GM13977 (cell line): ENCODE measurements around the gene RBM19.
"Not testable (repeated sequence)": the region's sequence is repeated elsewhere in the genome, so short reads cannot be mapped to it uniquely, and the experiment has no call there.

Experiments used
- DNase-seq: peaks from one replicate; pipeline ENCODE4 v3.0.0; 2012; ENCODE audit warnings: low spot score
- CTCF ChIP-seq: IDR thresholded peaks from 2 replicates; pipeline ENCODE4 v1.5.1; 2012; ENCODE audit warnings: mild to moderate bottlenecking, control low read depth; ENCODE audit not compliant: insufficient read depth; ENCODE audit errors: extremely low read depth, missing control alignments
- in situ Hi-C: fragments of 300-500 bp; cut with MboI; formaldehyde crosslinking; loops from one replicate; pipeline ENCODE4 v1.12.0; 2022; ENCODE audit warnings: low sequenced_read_pairs, low pct_unique_long_range_greater_than_20kb, mixed read lengths, inconsistent platforms; ENCODE audit not compliant: unreplicated experiment

RBM19 gene

DNA sequence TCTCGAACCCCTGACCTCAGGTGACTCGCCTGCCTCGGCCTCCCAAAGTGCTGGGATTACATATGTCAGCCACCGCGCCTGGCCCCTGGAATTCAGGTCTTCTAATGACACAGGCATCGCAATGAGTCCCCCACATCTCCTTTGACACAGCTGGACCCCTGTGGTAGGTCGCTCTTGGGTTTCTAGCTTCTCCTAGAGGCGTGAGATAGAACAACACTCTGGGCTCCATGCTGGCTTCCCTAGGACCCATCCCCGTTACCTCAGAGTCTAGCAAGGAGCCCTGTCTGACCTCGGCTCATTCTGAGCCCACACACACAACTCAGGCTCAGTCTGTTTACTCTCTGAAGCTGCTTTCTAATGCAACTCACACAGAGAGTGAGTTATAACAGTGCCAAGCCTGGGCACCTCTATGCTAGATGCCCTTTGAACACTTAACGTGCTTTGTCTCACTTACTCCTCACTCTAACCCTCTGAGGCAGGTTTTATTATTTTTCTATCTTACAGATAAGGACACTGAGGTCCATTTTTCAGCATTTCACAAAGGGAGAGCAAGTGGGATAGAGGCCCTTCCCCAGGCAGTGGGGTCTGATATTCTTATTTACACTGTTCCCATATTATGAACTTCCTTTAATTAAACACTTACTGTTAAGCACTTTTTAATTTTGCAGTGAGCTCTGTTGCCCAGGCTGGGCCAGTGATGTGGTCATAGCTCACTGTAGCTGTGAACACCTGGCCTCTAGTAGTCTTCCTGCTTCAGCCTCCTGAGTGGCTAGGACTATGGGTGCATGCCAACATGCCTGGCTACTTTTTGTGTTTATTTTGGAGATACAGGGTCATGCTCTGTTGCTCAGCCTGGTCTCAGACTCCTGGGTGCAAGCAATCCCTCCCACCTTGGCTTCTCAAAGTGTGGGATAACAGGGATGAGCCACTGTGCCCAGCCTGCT, 40.6 kb upstream of the RBM19 start:
- DNase-seq = no peak
- no peak for TF ChIP-seq CTCF
- in situ Hi-C loops = no loop called here

DNA sequence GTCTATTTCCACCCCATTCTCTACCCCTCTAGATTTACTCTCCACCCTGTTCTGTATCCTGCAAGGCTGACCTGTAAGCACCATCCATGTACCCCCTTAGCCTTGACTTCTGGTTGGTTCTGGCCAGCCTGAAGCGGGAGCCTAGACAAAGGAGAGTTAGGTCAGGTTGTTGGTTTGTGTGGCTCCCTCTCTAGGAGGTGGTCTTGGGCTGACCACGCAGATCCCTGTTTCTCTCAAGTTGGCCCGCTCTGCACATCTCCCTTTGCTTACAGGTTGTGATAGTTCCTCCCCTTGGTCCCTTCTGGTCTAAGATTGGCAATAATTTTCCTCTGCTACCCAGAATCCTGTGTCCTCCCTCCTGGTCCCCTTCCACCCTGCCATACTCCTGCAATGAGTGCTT, 38.3 kb upstream of the RBM19 start:
- in situ Hi-C loops = no loop called here
- no peak for TF ChIP-seq CTCF
- DNase-seq = no peak

GRCh38 chr12:114003286-114003685, 37.2 kb upstream of the RBM19 start:
- no peak for DNase-seq
- TF ChIP-seq CTCF = no peak
- in situ Hi-C loops = no loop called here

- TF ChIP-seq CTCF = no peak
- DNase-seq = no peak
- in situ Hi-C loops = no loop called here
Observed at GRCh38 chr12:114001511-114002340, 35.6 kb upstream of the RBM19 start.

- TF ChIP-seq CTCF = no peak
- DNase-seq = no peak
- in situ Hi-C loops = no loop called here
Observed at GRCh38 chr12:114000861-114001260, 34.7 kb upstream of the RBM19 start.

- DNase-seq, in situ Hi-C loops: not testable (repeated sequence)
Observed at GRCh38 chr12:114000261-114000660, 34.1 kb upstream of the RBM19 start.

DNA sequence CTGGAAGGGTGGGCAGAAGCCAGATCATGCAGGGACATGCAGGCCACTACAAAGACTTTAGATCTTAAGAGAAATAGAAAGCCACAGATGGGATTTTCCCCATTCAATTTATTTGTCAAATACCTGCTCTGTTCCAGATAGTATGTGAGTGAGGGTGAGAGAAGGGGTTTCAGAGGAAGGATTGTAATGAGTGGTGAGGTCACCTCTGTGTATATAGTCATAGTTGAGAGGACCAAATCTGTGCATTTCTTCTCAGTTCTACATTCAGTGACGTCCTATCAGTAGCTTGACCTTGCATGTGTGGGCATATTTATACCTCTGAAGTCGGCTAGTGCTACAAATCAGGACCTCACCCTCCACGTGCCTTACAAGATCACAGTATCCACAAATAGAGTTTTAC, 31.2 kb upstream of the RBM19 start:
- peak; percentile 59 for DNase-seq
- in situ Hi-C loops = loop anchor here (25.0 kb wide), 1 partner anchor 515 kb away; no protein-coding TSS in a partner anchor
- no peak for TF ChIP-seq CTCF
